CD4-positive, alpha-beta T cell treated with Interleukin-6 at 100 ng/mL for 8 hours (primary cell): Measurements from ENCODE around the gene PRTG.
"Not testable (repeated sequence)": the region's sequence is repeated elsewhere in the genome, so short reads cannot be mapped to it uniquely, and the experiment has no call there.

Source experiments
- DNase-seq: peaks from one replicate; pipeline ENCODE4 v3.0.0-alpha.2; 2020; ENCODE audit warnings: mixed read lengths, low spot score

Gene PRTG

DNA sequence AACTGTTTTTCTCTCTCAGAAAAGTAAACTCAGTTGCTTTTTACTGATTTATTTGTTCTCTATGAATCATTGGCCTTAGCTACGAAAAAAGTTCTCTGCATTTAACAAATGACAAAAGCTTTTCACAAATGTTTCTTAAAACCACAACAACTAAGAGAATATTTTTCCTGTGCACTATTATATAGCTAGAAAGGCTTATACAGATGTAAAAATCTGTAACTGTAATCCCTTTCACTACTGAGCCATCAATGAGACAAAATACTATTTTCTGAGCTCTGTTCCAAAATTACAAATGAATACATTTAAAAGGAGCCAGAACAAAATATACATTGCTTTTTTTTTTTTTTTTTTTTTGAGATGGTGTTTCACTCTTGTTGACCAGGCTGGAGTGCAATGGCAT lies 109.2 kb downstream of the PRTG start:
- no peak for DNase-seq

DNA sequence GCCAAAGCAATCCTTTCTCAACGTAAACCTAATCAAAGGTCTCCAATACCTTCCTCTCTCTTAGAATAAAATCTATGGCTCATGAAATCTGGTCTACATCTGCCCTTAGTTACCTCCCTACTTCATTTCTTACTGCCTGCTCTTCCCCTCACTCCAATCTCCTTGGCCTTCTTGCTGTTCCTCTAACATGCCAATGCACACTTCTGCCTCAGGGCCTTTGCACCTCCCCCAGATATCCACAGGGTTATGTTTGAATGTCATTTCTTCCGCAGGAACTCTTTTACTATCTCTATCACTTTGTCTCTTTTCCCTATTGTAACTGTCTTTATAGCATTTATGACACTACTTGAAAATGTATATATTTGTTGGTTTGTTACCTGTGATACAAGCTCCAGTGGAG lies 110.5 kb downstream of the PRTG start:
- no peak for DNase-seq

DNA sequence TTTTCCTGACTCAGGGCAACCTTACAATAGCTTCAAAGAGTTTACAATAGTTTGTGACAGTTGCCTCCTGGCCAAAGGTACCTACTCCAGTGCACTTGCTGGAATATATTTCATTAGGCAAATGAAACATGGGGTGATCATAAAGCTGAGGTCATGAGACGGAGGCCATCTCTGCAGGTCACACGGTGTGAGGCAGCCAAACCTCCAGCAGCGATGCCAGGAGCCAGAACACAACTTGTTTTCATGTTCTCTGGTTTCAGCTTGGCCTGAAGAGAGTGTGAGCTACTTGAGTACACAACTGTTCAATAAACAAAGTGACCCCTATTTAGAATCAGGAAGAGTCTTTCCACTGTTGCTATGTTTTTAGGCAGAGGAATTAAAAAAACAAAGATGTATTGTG lies 112.1 kb downstream of the PRTG start:
- DNase-seq: no peak

DNA sequence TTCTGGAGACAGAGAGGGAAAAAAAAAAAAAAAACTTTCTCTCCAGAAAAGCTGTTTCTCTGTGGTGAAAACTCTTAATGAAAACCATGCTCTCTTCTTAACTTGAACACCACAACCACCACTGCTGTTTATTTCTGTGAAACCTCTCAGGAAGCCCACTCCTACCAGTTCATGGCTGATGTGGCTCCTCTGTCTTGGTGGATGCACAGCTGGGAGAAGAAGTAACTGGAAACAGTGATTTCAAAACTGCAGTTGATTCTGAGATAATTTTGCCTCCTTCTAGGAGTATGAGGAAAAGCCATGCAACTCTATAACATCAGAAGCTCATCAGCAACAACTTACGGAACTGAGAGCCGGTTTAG lies 114.6 kb downstream of the PRTG start:
- no peak for DNase-seq

DNA sequence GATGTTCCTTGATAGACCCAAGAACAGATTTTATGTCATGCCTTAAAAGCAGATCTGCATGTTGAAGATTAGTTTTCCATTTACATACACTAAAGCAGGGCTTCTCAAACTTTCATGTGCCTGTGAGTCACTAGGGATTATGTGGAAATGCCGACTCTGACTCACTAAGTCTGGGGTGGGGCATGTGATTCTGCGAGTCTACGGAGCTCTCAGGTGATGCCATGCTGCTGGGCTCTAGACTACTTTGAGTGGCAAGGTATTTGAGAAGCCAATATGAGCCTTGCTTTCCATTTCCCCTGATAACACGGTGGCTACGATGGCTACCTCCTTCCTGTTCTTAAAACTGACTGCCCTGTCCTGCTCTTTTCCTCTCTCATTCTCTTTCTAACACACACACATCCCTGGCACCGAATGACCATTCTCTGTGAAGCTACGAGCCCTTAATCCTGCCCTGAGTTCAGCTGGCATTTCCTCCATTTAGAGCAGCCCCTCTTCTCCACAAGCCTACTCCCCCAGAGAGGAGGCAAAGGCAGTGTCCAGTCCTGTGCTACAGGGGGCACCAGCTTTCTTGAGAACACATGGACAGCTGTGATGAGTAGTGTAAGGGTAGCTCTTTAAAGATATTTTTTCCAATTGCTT lies 115.1 kb downstream of the PRTG start:
- DNase-seq: no peak

DNA sequence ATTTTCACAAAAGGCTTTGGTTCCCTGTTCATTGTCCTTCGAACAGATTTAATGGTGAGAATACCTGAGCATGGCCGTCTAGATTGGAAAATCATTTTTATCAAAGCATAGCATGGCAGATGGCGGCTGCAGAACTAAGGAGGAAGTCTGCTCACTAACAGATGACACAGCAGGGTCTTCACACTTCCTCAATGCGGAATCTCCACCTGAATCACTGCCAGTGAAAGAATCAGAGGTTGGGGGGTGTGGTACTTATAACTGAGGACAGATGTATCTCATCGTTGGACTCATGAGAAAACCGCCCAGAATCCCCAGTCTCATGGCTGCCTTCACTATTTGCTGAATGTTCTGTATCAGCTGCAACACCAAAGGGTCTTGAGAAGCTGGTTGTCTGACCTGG lies 123.2 kb downstream of the PRTG start:
- no peak for DNase-seq

DNA sequence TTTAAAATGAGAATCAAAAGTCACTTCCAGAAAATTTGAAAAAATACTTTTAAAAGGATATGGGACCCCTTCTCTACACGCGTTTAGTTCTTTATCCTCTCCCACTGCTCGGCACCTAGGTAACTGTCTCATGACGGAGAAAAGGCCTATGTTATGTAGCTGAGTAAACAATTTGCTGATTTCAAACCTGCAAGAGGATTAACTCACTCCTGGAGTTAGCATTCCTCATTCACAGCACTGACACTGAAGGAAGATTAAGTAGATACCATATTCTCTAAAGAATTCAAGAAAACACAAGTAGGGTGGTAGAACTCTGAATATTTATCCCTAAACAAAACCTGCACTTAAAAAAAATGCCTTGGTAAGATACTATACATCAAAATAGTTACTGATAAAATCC lies 124.6 kb downstream of the PRTG start:
- no peak for DNase-seq

DNA sequence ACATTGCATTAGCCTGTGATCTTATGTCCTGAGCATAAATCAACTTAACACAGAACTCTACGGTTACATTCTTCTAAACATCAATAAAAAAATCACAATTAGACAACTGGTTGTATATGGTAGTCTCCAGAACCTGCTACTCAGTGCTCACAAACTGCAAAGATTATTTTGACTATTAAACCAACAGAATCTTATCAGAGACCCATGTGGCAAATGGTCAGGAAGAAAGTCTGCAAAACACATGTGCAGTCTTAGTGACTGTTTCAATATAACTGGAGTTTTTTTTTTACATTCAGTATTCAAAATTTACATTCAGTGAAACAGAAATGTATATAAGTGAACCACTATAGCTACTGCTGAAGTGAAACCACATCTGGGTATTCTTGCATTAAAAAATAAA lies 127.5 kb downstream of the PRTG start:
- no peak for DNase-seq

DNA sequence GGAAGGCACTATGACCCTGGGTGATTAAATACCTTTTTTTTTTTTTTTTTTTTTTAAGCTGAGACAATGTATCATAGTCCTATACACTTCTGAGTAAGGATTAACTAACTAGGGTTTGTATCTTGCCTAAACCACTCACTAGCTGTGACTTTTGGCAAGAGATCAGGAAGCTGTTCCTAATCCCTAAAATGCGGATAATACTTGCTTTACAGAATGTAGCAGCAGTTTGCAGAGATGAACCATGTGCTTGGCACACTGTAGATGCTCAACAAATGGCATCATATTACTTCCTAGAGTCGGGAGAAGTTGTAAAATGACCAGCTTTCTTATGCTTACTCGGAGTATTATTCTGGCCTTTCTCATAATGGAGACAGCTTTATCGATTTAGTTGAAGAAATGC lies 129.2 kb downstream of the PRTG start:
- no peak for DNase-seq

DNA sequence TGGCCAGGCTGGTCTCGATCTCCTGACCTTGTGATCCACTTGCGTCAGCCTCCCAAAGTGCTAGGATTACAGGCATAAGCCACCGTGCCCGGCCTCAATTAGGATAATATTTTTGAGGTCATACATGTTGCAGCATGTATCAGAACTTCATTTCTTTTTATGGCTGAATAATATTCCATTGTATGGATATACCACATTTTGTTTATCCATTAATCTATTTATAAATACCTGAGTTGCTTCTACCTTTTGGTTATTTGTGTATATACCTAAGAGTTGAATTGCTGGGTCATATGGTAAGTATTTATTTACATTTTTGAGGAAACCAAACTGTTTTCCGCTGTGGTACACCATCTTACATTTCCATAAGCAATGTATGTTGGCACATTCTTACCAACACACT lies 136.7 kb downstream of the PRTG start:
- no peak for DNase-seq

DNA sequence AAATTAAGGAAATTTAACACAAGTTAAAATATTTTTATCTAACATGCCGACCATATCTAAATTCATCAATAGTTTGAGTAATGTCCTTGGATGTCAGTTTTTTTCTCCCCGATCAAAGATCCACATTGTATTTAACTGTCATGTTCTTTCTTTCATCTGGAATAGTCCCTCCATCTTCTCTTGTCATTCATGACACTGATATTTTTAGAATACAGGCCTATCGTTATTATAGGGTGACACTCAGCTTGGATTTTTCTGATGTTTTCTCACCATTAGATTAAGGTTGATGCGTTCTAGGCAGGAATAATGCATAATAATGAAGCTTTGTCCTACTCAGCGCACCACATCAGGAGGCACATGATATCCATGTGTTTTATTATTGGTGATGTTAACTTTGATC lies 141.6 kb downstream of the PRTG start:
- no peak for DNase-seq

DNA sequence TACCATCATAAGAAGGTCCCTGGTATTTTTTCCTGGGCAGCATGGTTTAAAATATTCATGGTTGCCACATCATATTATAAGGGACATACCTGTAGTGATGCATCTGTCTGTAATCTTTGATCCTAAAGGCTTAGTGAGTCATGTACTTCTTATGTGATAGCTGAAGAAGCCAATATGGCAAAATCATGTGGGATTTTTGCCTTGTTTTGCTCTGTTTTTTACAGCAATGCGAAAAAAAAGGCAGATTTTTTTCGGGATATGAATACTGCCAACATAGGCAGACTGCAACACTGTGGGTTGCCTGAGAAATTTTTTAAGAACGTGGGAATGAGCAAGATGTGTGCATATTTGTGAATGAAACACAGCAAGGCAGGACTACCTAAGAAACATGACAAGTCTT lies 143.5 kb downstream of the PRTG start:
- no peak for DNase-seq

DNA sequence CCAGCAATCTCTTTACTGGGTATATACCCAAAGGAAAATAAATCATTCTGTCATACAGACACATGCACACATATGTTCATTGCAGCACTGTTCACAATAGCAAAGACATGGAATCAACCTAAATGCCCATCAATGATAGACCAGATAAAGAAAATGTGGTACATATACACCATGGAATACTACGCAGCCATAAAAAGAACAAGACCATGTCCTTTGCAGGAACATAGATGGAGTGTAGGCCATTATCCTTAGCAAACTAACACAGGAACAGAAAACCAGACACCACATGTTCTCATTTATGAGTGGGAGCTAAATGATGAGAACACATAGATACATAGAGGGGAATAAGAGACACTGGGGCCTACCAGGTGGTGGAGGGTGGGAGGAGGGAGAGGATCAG lies 149.9 kb downstream of the PRTG start:
- DNase-seq: not testable (repeated sequence)

DNA sequence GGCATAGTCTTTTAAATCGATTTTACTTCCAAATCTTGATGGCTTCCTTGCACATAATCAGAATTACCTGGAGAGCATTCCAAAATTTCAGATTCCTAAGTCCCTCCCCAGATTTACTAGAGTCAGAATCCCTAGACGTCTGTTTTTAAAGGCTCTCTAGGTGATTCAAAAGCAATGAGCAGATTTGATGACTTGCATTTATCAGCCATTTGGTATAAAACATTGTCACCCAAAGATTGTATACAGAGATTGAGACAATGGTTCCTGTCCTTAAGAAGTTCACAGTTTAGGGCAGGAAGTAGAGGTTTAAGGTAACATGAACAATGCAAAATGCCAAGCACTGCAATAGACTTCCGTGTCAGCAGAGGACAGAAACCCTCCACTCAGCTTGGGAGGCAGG lies 152.2 kb downstream of the PRTG start:
- DNase-seq: no peak

DNA sequence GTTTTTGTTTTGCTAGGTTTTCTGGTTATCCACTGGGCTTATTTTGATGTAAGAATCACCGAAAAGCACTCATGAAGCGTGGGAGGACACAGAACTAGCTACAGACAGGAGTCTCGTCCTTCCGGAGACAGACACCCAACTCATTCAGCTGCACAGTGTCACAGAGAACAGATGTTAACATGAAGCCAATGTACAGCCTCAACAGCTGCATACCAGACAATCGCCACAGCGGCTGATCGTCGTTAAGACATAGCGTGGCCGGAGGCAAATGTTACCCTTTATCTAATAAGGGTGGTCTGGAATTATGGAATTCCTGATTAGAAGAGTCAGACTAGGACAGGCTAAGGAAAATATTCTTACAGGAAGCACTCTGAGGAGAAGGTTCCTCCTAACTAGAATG lies 153.7 kb downstream of the PRTG start:
- no peak for DNase-seq

DNA sequence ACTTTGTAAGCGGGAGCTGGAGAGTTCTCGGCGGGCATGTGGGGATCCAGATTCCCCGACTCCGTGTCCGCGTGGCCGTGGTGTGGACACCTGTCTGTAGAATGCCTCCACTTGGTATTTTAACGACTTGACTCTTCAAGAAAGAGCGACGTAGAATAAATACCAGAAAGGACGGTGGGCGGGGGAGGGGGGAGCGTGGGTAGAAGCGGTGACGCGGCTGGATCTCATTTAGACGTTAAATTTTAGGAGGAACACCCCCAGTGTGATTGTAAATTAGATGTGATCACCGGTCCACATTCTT lies 154.2 kb downstream of the PRTG start:
- no peak for DNase-seq

DNA sequence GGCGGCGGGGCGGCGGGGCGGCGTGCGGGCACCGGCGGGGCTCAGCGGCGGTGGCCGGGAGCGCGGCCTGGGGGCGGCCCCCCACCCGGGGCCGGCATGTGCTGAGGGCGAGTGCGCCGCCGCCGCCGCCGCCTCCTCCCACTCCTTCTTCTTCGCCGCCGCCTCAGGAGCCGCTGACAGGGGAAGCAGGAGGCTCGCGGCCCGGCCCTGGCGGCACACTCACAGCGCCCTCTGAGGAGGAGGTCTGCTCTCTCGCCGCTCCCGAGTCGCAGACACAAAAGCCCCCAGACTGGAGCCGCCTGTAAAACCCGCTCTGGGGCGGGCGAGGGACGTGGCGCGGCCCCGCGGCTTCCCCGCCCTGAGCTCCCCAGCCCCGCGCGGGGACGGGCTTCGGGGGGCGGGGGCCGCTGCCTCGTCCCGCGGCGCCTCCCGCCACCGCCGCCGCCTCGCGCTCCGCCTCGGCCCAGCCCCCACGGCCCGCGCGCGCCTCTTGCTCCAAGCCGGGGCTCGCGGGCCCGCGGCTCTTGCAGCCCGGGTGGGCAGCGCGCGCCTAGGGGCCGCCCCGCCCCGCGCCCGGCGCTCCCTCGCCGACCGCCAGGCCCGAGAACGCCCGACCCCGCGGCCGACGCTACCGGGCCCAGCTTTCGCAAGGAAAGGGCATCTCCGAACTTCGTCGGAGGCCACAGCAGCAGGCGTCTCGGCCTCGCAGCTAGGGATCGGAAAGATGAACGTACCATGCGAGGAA lies 154.7 kb downstream of the PRTG start, which contains the start of gene PYGO1:
Gene PYGO1 (minus strand): TSS at position 276 of the 745 bp plus-strand sequence. CDS start 462 bp downstream, outside the sequence.
- DNase-seq: no peak

DNA sequence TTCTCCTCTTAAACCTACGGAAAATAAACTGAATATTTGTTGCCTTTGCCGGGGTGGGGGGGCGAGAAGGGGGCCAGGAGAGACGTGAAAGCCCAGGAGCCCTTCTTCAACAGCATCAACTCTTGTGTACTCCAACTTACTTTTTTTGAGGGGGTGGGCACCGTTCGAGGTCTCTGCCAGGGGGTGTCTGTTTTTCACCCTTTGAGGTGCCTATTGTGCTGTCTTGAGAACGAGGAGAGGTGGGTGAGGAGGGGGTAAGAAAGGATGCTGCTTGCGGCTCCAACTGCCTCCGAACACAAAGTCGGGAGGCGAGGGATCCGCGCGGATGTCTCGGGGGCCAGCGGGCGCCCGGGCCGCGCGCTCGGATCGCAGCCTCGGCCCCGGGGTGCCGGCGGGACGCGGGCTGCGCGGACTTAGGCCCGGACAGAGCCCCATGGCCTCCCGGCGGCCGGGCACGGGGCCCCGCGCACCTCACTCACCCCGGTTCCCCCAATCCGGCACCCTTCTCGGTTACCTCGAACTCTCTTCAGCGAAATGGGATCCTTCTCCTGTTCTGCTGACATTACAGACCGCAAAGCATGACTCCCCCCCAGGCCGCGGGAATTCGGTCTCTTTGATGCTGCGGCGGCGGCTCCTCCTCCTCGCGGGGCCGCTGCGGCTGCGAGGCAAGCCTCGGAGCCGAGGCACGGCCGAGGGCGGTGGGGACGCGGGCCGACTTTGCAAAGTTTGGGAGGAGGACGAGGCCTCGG lies 155.5 kb downstream of the PRTG start:
- DNase-seq: no peak

DNA sequence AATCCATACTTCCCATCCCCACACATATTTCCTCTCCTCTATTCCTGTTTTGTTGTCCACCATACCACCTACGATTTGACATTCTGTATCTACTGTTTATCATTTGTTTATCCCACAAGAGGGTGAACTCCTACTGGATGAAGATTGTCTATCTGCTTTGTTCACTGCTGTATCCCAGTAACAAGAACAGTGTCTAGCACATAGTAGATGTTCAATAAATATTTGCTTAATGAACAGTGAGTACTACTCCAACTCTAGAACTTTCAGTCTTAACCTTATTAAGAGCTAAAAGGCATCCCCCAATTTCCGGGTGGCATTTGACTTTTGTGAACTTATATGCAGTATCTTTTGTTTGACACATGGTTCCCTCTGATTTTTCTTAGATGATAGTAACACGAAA lies 156.1 kb downstream of the PRTG start:
- DNase-seq: no peak

DNA sequence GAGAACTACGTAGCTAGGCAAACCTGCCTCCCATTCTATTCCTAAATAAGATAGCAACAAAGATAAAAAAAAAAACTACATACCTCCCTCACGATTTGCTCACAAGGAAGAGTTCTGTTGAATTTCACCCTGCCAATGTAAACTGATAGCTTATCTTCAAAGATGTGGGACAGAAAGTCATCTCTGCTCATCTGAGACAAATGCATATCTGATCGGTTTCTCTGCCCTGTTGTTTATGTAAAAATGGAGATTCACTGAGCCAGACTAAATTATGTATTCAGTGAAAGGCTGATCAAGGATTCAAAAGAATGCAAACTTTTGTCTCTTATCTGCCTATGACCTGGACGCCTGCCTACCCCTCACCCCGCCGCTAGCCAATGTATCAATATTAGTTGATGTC lies 166.0 kb downstream of the PRTG start:
- no peak for DNase-seq

DNA sequence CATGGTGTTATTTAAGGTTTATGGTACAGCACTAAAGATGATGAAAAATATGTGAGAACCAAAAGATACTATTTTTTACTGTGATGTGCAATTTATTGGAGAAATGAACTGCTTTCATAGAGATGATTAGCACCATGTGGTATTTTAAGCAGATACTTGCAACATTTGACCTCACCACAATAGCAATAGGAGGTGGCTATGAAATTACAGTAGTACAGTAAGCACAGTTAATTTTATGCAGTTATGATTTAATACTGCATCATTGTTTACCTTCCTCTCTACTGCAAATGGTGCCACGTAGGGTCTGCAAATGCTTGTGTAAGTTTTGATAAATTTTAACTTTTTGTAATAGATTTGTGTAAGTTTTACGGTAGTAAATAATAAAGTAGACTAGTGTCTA lies 168.9 kb downstream of the PRTG start:
- DNase-seq: no peak

DNA sequence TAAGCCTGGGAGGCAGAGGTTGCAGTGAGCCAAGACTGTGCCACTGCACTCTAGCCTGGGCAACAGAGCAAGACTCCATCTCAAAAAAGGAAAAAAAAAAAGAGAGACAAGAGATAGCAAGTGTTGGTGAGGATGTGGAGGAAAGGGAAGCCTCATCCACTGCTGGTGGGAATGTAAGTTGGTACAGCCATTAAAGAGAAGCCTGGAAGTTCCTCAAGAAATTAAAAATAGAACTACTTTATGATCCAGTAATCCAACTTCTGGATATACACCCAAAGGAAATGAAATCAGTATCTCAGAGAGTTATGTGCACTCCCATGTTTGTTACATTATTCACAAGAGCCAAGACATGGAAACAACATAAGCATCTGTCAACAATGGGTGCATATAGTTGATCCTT lies 169.7 kb downstream of the PRTG start:
- no peak for DNase-seq

DNA sequence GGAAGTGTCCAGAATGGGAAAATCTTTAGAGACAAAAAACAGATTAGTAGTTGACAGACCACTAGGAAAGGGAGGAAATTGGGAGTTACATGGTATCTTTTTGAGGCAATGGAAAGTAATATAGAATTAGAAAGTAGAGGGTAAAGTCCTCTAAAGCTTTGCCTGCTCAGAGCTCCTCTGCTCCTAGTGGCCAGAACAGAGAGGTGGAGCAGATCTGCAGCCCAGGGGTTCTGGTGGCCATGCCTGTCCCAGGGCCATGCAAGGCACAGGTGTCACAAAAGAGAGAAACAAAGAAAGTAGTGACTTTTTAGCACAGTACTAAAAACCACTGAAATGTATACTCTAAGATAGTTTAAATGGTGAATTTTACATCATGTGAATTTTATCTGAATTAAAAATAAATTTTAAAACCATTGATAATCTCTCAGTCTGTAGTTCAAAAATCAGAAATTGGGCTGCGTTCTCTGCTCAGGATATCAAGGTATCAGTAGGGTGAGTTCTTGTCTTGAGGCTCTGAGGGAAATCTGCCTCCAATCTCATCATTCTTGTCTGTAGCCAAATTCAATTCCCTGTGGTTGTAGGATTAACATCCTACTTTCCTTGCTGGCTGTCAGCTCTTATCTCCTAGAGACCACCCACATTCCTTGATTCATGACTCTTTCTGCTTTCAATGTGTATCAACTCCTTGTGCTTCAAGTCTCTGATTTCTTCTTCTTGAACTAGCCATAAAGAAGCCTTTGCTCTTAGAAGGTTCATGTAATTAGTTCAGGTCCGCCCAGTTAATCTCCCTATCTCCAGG lies 178.4 kb downstream of the PRTG start:
- no peak for DNase-seq
